ENCODE results near the gene IL1RAPL1.

The IL1RAPL1 gene

GRCh38 chrX:29397506-29397905, 810.3 kb downstream of the IL1RAPL1 start:
- no peak overlapping the region for H3K4me3 Mint-ChIP-seq
- H3K27me3 Mint-ChIP-seq (ENCODE audit: low read depth, poor library complexity) = peaks cover 2% of the 10 kb centered on the region
- peak overlapping the region; percentile 68 for H3K27ac Mint-ChIP-seq
- peaks cover 5% of the 10 kb centered on the region for H3K4me1 Mint-ChIP-seq
- peaks cover 4% of the 10 kb centered on the region for H3K9me3 Mint-ChIP-seq
- DNase-seq = no peak
- TF ChIP-seq, protein P1, sequence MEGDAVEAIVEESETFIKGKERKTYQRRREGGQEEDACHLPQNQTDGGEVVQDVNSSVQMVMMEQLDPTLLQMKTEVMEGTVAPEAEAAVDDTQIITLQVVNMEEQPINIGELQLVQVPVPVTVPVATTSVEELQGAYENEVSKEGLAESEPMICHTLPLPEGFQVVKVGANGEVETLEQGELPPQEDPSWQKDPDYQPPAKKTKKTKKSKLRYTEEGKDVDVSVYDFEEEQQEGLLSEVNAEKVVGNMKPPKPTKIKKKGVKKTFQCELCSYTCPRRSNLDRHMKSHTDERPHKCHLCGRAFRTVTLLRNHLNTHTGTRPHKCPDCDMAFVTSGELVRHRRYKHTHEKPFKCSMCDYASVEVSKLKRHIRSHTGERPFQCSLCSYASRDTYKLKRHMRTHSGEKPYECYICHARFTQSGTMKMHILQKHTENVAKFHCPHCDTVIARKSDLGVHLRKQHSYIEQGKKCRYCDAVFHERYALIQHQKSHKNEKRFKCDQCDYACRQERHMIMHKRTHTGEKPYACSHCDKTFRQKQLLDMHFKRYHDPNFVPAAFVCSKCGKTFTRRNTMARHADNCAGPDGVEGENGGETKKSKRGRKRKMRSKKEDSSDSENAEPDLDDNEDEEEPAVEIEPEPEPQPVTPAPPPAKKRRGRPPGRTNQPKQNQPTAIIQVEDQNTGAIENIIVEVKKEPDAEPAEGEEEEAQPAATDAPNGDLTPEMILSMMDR (IDR thresholded peaks at IDR 0.05) = no peak
- no peaks in the 10 kb centered on the region for H3K36me3 Mint-ChIP-seq (ENCODE audit: low read depth)

GRCh38 chrX:29407357-29407756, 820.1 kb downstream of the IL1RAPL1 start:
- Mint-ChIP-seq H3K27me3 (ENCODE audit: low read depth, poor library complexity) (no peaks in the 10 kb centered on the region), H3K9me3 (peaks cover 15% of the 10 kb centered on the region), H3K4me1 (no peaks in the 10 kb centered on the region), H3K4me3 (no peak overlapping the region), H3K27ac (no peak overlapping the region), H3K36me3 (ENCODE audit: low read depth) (peaks cover 5% of the 10 kb centered on the region)
- no peak for DNase-seq
- TF ChIP-seq, protein P1 (IDR thresholded peaks at IDR 0.05) = no peak

GRCh38 chrX:29419774-29420553, 832.7 kb downstream of the IL1RAPL1 start:
- no peak for DNase-seq
- peaks cover 3% of the 10 kb centered on the region for H3K27me3 Mint-ChIP-seq (ENCODE audit: low read depth, poor library complexity)
- H3K4me1 Mint-ChIP-seq = peaks cover 24% of the 10 kb centered on the region
- peak overlapping the region; percentile 32 for H3K27ac Mint-ChIP-seq
- H3K36me3 Mint-ChIP-seq (ENCODE audit: low read depth) = no peaks in the 10 kb centered on the region
- no peak overlapping the region for H3K4me3 Mint-ChIP-seq
- TF ChIP-seq, protein P1 (IDR thresholded peaks at IDR 0.05) = no peak
- peaks cover 2% of the 10 kb centered on the region for H3K9me3 Mint-ChIP-seq

- peaks cover 6% of the 10 kb centered on the region for H3K27me3 Mint-ChIP-seq (ENCODE audit: low read depth, poor library complexity)
These were observed 834.8 kb downstream of the IL1RAPL1 start for GRCh38 chrX:29422034-29422433.

GRCh38 chrX:29431895-29432294, 844.6 kb downstream of the IL1RAPL1 start:
- no peak for DNase-seq
- Mint-ChIP-seq H3K9me3 (peaks cover 15% of the 10 kb centered on the region), H3K27me3 (ENCODE audit: low read depth, poor library complexity) (no peaks in the 10 kb centered on the region), H3K36me3 (ENCODE audit: low read depth) (no peaks in the 10 kb centered on the region), H3K4me1 (peaks cover 5% of the 10 kb centered on the region), H3K4me3 (no peak overlapping the region), H3K27ac (no peak overlapping the region)
- TF ChIP-seq, protein P1 (IDR thresholded peaks at IDR 0.05) = no peak

More at GRCh38 chrX:29422034-29422433, 834.8 kb downstream of the IL1RAPL1 start:
- DNase-seq = no peak
- no peaks in the 10 kb centered on the region for H3K36me3 Mint-ChIP-seq (ENCODE audit: low read depth)
- H3K4me3 Mint-ChIP-seq = no peak overlapping the region
- H3K27ac Mint-ChIP-seq = peak overlapping the region; percentile 58
- peaks cover 7% of the 10 kb centered on the region for H3K9me3 Mint-ChIP-seq
- TF ChIP-seq, protein P1 (IDR thresholded peaks at IDR 0.05) = no peak
- peaks cover 24% of the 10 kb centered on the region for H3K4me1 Mint-ChIP-seq

DNA sequence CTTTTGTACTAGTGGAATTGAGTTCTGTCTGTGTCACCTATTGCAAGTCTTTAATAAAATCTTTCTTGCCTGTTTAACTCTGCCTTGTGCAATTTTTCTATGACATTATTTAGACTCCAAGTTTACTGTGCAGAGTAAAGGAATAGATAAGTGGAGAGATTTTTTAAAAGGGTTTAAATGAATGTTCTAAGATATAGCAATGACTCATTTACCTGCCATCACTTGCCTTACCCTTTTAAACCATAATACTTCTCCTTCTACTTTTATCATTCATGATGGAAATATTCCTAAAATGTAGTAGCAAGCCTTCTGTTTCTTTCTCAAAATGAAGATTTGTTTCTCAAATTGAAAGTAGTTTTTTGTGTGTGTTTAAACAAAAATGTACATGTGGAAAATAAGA, 845.3 kb downstream of the IL1RAPL1 start:
- Mint-ChIP-seq H3K9me3 (peaks cover 8% of the 10 kb centered on the region), H3K27ac (no peak overlapping the region), H3K4me1 (peaks cover 5% of the 10 kb centered on the region), H3K27me3 (ENCODE audit: low read depth, poor library complexity) (no peaks in the 10 kb centered on the region), H3K4me3 (no peak overlapping the region), H3K36me3 (ENCODE audit: low read depth) (no peaks in the 10 kb centered on the region)
- DNase-seq = no peak
- TF ChIP-seq, protein P1 (IDR thresholded peaks at IDR 0.05) = no peak
